ENCODE data around the gene UBE2QL1. TPM values are rescaled to one million over a fixed set of nuclear protein-coding genes. Genes with fewer than 3 reads are reported as not detected.

UBE2QL1 gene
- total and polyA plus RNA-seq, 2 donors (not counting 1 experiment from before 2014, with no cell fraction given), result 0.33 to 1.7 TPM

DNA sequence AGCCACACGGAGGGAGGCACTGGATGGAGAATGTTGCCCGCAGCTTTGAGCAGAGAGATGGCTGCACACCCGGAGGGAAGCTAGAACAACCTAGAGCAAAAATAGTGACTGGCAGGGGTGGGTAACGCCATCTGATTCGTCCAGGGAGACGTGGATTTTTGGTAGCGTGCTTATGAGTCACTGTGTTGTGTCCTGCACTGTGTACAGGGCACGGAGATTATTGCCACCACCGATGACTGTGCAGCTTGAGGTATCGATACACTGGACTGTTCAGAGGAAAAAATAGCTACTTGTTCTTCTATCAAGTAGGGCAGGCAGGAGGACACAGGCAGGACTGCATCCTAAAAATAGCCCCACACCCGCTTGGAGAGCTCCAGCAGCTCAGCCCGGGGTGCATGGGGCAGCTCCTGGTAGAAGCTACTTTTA, 6.0 kb downstream of the UBE2QL1 start:
- no peak overlapping the region for H2AFZ ChIP-seq (ENCODE audit: insufficient read depth, low read depth, low read length, poor library complexity, severe bottlenecking)
- intact Hi-C loops (cut with micrococcal nuclease), result no loop called here
- H4K20me1 ChIP-seq (ENCODE audit: control insufficient read depth, insufficient read depth, low read length, poor library complexity, severe bottlenecking), result no peaks in the 10 kb centered on the region
- DNase-seq (no peak), ATAC-seq (ENCODE audit: low read depth) (no peak)
- peaks cover 0 to 28% (median 18%) of the 10 kb centered on the region in 4 experiments for H3K27me3 ChIP-seq (replicated peaks in 1 of 4; ENCODE audit: control extremely low read depth in 1 of 4, control insufficient read depth in 3 of 4, insufficient read depth in 4 of 4, low read length in 3 of 4)
- peaks cover 8% of the 10 kb centered on the region for H3K4me1 Mint-ChIP-seq
- no peaks in the 10 kb centered on the region for H3K36me3 ChIP-seq (replicated peaks in 1 of 2; ENCODE audit: control extremely low read depth in 1 of 2, control insufficient read depth in 1 of 2, extremely low read depth in 1 of 2, insufficient read depth in 2 of 2, low read length in 1 of 2)
- CTCF ChIA-PET, result no interaction called here
- H3K79me2 ChIP-seq (ENCODE audit: control insufficient read depth, insufficient read depth, low read length), result no peaks in the 10 kb centered on the region
- H3K27me3 Mint-ChIP-seq, result peaks cover 65% of the 10 kb centered on the region
- no peak overlapping the region for H3K4me3 Mint-ChIP-seq
- no peak overlapping the region for H3K27ac ChIP-seq (ENCODE audit: low read length in 2 of 2)
- H3K4me2 ChIP-seq (replicated peaks; ENCODE audit: low read depth, low read length, poor library complexity, severe bottlenecking), result no peak overlapping the region
- no peaks in the 10 kb centered on the region for H3K9me3 Mint-ChIP-seq (ENCODE audit: insufficient read depth)
- POLR2A ChIA-PET, result no interaction called here
- H3K4me1 ChIP-seq (ENCODE audit: control insufficient read depth in 2 of 2, insufficient read depth in 2 of 2, low read length in 2 of 2), result peaks cover 2 to 6% of the 10 kb centered on the region in 2 donors
- TF ChIP-seq EZH2 (IDR thresholded peaks at IDR 0.05; ENCODE audit: borderline replicate concordance, insufficient read depth, low read depth, low read length, poor library complexity, severe bottlenecking) (no peak), CTCF (IDR thresholded peaks at IDR 0.05) (no peak)
- no peaks in the 10 kb centered on the region for H3K9me3 ChIP-seq (ENCODE audit: control extremely low read depth in 1 of 3, control insufficient read depth in 2 of 3, insufficient read depth in 1 of 3, low read length in 2 of 3)
- WGBS (ENCODE audit: insufficient coverage), result 87% methylated on average over 11 of the region's 12 CpGs
- H3K4me3 ChIP-seq (ENCODE audit: control extremely low read depth in 1 of 5, extremely low read depth in 1 of 5, insufficient read depth in 1 of 5, low read depth in 2 of 5, low read length in 4 of 5), result no peak overlapping the region
- H3K9ac ChIP-seq (ENCODE audit: low read length), result no peak overlapping the region
- no peak overlapping the region for H3K27ac Mint-ChIP-seq

- intact Hi-C loops (cut with micrococcal nuclease), result no loop called here
- 90% methylated on average over 10 of the region's 13 CpGs for WGBS (ENCODE audit: insufficient coverage)
- no peaks in the 10 kb centered on the region for H3K9me3 ChIP-seq (ENCODE audit: control extremely low read depth in 1 of 3, control insufficient read depth in 2 of 3, insufficient read depth in 1 of 3, low read length in 2 of 3)
- no peak overlapping the region for H3K4me2 ChIP-seq (replicated peaks; ENCODE audit: low read depth, low read length, poor library complexity, severe bottlenecking)
- ATAC-seq (ENCODE audit: low read depth) (no peak), DNase-seq (no peak)
- H3K79me2 ChIP-seq (ENCODE audit: control insufficient read depth, insufficient read depth, low read length), result no peaks in the 10 kb centered on the region
- H3K4me1 ChIP-seq (ENCODE audit: control insufficient read depth in 2 of 2, insufficient read depth in 2 of 2, low read length in 2 of 2), result no peaks in the 10 kb centered on the region
- no peak overlapping the region for H3K9ac ChIP-seq (ENCODE audit: low read length)
- no peak overlapping the region for H3K27ac ChIP-seq (ENCODE audit: low read length in 2 of 2)
- Mint-ChIP-seq H3K4me1 (peaks cover under 1% of the 10 kb centered on the region), H3K27ac (no peak overlapping the region), H3K27me3 (peaks cover 54% of the 10 kb centered on the region), H3K9me3 (ENCODE audit: insufficient read depth) (no peaks in the 10 kb centered on the region), H3K4me3 (no peak overlapping the region)
- TF ChIP-seq EZH2 (IDR thresholded peaks at IDR 0.05; ENCODE audit: borderline replicate concordance, insufficient read depth, low read depth, low read length, poor library complexity, severe bottlenecking) (no peak), CTCF (IDR thresholded peaks at IDR 0.05) (no peak)
- no peaks in the 10 kb centered on the region for H3K36me3 ChIP-seq (replicated peaks in 1 of 2; ENCODE audit: control extremely low read depth in 1 of 2, control insufficient read depth in 1 of 2, extremely low read depth in 1 of 2, insufficient read depth in 2 of 2, low read length in 1 of 2)
- CTCF ChIA-PET, result no interaction called here
- no peaks in the 10 kb centered on the region for H4K20me1 ChIP-seq (ENCODE audit: control insufficient read depth, insufficient read depth, low read length, poor library complexity, severe bottlenecking)
- H3K27me3 ChIP-seq (replicated peaks in 1 of 4; ENCODE audit: control extremely low read depth in 1 of 4, control insufficient read depth in 3 of 4, insufficient read depth in 4 of 4, low read length in 3 of 4), result peaks cover 0 to 23% (median 12%) of the 10 kb centered on the region in 4 experiments
- no peak overlapping the region for H2AFZ ChIP-seq (ENCODE audit: insufficient read depth, low read depth, low read length, poor library complexity, severe bottlenecking)
- no peak overlapping the region for H3K4me3 ChIP-seq (ENCODE audit: control extremely low read depth in 1 of 5, extremely low read depth in 1 of 5, insufficient read depth in 1 of 5, low read depth in 2 of 5, low read length in 4 of 5)
- POLR2A ChIA-PET, result no interaction called here
Measured at GRCh38 chr5:6455571-6456200, 7.0 kb downstream of the UBE2QL1 start.
